Nephron (organoid): ENCODE data around the gene CABLES1.

ENCODE experiments used
- H3K27ac Mint-ChIP-seq, 3 experiments: 2 replicates each; pipeline ENCODE4 v1.8.0; 2020; ENCODE audit warnings: mixed read lengths in 3 of 3, mild to moderate bottlenecking in 2 of 3, moderate library complexity in 1 of 3
- H3K27me3 Mint-ChIP-seq: 2 replicates; pipeline ENCODE4 v1.8.0; 2021; ENCODE audit warnings: low read depth, mild to moderate bottlenecking, moderate library complexity, mixed read lengths
- H3K36me3 Mint-ChIP-seq: 2 replicates; pipeline ENCODE4 v1.8.0; 2020; ENCODE audit warnings: low read depth, mixed read lengths
- H3K4me1 Mint-ChIP-seq: 2 replicates; pipeline ENCODE4 v1.8.0; 2020; ENCODE audit warnings: mixed read lengths
- H3K4me3 Mint-ChIP-seq, 3 experiments: 2 replicates each; pipeline ENCODE4 v1.8.0; 2020; ENCODE audit warnings: mild to moderate bottlenecking in 3 of 3, mixed read lengths in 3 of 3, moderate library complexity in 2 of 3
- H3K9me3 Mint-ChIP-seq: 2 replicates; pipeline ENCODE4 v1.8.0; 2020; ENCODE audit warnings: mixed read lengths
- TF ChIP-seq, protein P1 (sequence below), 3 experiments: fragments of 200-600 bp; sonication (generic); IDR thresholded peaks; one replicate each; pipeline ENCODE4 v1.5.0; 2021; ENCODE audit warnings: antibody characterized with exemption in 3 of 3; ENCODE audit not compliant: unreplicated experiment in 3 of 3

The CABLES1 gene

DNA sequence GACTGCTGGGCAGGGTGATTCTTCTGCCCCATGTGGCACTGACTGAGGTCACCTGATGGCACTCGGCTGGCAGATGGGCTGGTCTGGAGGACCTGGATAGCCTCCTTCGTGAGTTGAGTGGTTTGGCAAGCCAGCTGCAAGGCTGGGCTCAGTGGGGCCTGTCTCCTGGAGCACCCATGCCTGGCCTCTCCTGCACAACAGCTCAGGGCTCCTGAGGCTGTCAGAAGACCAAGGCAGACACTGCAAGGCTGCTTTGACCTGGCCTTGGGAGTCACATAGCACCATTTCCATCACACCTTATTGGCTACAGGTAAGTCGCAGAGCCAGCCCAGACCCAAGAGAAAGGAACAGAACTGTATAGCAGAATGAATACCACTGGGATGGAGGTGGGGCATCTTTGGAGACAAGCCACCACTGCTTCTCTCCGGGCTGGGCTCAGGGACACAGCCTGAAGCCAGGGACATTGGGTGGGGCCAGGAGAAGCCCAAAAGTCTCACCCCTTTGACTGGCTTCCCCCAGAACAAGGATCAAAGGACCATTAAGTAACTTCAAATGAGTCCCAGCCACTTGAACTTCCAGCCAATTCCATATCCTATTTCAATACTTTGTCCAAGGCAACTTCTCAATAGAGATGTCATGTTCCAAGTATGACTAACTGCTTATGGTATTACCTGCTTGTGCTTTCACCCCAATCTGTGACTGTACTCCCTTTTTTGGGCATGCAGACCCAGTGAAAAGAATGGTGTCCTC, 156.3 kb downstream of the CABLES1 start:
- no peak overlapping the region for H3K27ac Mint-ChIP-seq
- no peaks in the 10 kb centered on the region for H3K27me3 Mint-ChIP-seq
- TF ChIP-seq, protein P1, sequence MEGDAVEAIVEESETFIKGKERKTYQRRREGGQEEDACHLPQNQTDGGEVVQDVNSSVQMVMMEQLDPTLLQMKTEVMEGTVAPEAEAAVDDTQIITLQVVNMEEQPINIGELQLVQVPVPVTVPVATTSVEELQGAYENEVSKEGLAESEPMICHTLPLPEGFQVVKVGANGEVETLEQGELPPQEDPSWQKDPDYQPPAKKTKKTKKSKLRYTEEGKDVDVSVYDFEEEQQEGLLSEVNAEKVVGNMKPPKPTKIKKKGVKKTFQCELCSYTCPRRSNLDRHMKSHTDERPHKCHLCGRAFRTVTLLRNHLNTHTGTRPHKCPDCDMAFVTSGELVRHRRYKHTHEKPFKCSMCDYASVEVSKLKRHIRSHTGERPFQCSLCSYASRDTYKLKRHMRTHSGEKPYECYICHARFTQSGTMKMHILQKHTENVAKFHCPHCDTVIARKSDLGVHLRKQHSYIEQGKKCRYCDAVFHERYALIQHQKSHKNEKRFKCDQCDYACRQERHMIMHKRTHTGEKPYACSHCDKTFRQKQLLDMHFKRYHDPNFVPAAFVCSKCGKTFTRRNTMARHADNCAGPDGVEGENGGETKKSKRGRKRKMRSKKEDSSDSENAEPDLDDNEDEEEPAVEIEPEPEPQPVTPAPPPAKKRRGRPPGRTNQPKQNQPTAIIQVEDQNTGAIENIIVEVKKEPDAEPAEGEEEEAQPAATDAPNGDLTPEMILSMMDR (IDR thresholded peaks at IDR 0.05; ENCODE audit: unreplicated experiment in 3 of 3): no peak
- no peaks in the 10 kb centered on the region for H3K9me3 Mint-ChIP-seq
- H3K36me3 Mint-ChIP-seq: peaks cover under 1% of the 10 kb centered on the region
- no peak overlapping the region for H3K4me3 Mint-ChIP-seq
- H3K4me1 Mint-ChIP-seq: peaks cover 5% of the 10 kb centered on the region

- Mint-ChIP-seq H3K27ac (peak overlapping the region; percentile 28 to 55 (median 31)), H3K4me3 (no peak overlapping the region), H3K4me1 (peaks cover 44% of the 10 kb centered on the region), H3K27me3 (no peaks in the 10 kb centered on the region), H3K36me3 (peaks cover 16% of the 10 kb centered on the region), H3K9me3 (no peaks in the 10 kb centered on the region)
- TF ChIP-seq, protein P1 (IDR thresholded peaks at IDR 0.05; ENCODE audit: unreplicated experiment in 3 of 3): no peak
Measured at GRCh38 chr18:23300231-23300805, 165.0 kb downstream of the CABLES1 start.

DNA sequence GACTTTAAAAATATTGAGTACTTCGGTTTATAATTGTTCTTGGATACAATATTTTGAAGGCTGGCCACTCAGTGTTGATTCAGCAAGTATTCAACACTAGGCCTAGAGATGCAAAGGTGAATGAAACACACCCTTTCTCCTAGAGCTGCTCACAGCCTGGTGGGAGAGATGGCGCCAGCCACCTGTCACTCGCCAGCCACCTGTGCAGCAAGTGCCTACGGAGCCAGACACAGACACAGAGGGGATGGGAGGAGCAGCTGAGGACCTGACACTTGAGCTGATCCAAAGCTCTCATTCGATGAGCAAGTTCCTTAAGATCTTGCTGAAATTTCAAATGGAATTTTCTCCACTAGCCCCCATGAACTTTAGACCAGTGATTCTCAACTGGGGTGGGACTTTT, 166.7 kb downstream of the CABLES1 start:
- Mint-ChIP-seq H3K4me1 (peaks cover 48% of the 10 kb centered on the region), H3K36me3 (peaks cover 12% of the 10 kb centered on the region), H3K27me3 (no peaks in the 10 kb centered on the region), H3K4me3 (no peak overlapping the region), H3K27ac (peak overlapping the region in 1 of 3 experiments; percentile 14), H3K9me3 (no peaks in the 10 kb centered on the region)
- TF ChIP-seq, protein P1 (IDR thresholded peaks at IDR 0.05; ENCODE audit: unreplicated experiment in 3 of 3): no peak

- Mint-ChIP-seq H3K4me1 (peaks cover 53% of the 10 kb centered on the region), H3K27ac (no peak overlapping the region), H3K9me3 (no peaks in the 10 kb centered on the region), H3K27me3 (no peaks in the 10 kb centered on the region), H3K4me3 (no peak overlapping the region), H3K36me3 (peaks cover 11% of the 10 kb centered on the region)
- TF ChIP-seq, protein P1 (IDR thresholded peaks at IDR 0.05; ENCODE audit: unreplicated experiment in 3 of 3): no peak
Measured at GRCh38 chr18:23302511-23302850, 167.2 kb downstream of the CABLES1 start.

GRCh38 chr18:23302851-23303527, 167.7 kb downstream of the CABLES1 start:
- TF ChIP-seq, protein P1 (IDR thresholded peaks at IDR 0.05; ENCODE audit: unreplicated experiment in 3 of 3): no peak
- Mint-ChIP-seq H3K27me3 (no peaks in the 10 kb centered on the region), H3K4me3 (no peak overlapping the region), H3K9me3 (no peaks in the 10 kb centered on the region), H3K36me3 (peaks cover 8% of the 10 kb centered on the region), H3K27ac (peak overlapping the region in 1 of 3 experiments; percentile 26), H3K4me1 (peaks cover 53% of the 10 kb centered on the region)
